AG10803 (cell line): ENCODE data around the gene CADM2.

Experiments
- DNase-seq: peaks from one replicate; pipeline ENCODE4 v3.0.0; 2010; ENCODE audit warnings: low read depth
- H3K4me3 ChIP-seq: 2 replicates; pipeline ENCODE4 v1.5.1; 2011; ENCODE audit warnings: mild to moderate bottlenecking, low read length, control low read depth
- CTCF ChIP-seq: conservative IDR thresholded peaks from 2 replicates; pipeline ENCODE4 v1.5.1; 2011; ENCODE audit warnings: mild to moderate bottlenecking, low read length, control low read depth, inconsistent platforms

The CADM2 gene

DNA sequence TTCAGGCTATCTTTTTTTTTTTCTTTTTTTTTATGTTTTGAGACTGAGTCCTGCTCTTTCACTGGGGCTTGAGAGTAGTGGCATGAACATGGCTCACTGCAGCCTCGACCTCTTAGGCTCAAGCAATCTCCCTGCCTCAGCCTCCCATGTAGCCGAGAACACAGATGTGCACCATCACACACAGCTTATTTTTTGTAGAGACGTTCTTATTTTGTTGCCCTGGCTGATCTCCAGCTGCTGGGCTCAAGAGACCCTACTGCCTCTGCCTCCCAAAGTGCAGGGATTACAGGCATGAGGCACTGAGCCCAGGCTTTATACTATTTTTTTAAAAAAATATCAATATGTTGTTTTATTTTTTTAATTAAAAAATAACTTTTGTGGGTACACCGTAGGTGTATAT, 467.3 kb downstream of the CADM2 start:
- DNase-seq, result no peak
- H3K4me3 ChIP-seq, result no peak overlapping the region
- TF ChIP-seq CTCF, result no peak

DNA sequence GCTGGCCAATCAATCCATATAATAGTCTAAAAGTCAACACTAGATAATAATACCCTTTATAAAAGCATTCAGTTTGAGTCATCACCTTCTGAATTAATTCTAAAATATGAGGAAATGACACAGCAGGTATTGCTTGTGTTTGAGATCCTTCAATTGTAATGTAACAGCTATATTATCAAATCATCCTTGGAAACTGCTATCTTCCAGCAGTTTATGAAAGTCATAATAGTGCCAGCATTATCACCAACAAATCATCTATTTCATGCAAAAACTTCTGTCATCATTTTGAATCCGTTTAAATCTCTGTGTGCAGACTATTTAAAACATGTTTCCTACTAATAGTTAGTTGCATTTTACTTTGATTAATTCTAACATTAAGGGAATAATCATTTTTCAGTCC, 468.7 kb downstream of the CADM2 start:
- no peak for TF ChIP-seq CTCF
- DNase-seq, result no peak
- no peak overlapping the region for H3K4me3 ChIP-seq

GRCh38 chr3:85432081-85432480, 473.3 kb downstream of the CADM2 start:
- no peak for DNase-seq
- H3K4me3 ChIP-seq, result no peak overlapping the region
- TF ChIP-seq CTCF, result no peak

DNA sequence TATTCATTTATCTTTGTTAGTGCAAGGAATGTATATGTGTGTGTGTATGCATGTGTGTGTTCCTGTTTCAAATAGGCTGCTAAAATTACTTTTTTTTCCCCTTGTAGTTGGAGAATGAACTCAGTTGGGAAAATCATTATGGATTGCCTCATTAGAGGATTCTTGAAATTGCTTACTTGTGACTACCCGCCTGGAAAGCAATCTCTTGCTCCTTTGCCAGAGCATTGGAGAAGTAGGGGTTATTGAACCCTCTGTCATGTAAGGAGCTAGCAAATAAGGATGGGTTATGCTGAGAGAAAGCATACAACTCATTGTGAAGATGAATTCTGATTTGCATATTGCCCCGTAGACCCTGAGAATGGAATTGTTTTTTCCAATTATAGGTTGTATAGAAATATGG, 474.5 kb downstream of the CADM2 start:
- DNase-seq, result no peak
- no peak overlapping the region for H3K4me3 ChIP-seq
- TF ChIP-seq CTCF, result no peak

DNA sequence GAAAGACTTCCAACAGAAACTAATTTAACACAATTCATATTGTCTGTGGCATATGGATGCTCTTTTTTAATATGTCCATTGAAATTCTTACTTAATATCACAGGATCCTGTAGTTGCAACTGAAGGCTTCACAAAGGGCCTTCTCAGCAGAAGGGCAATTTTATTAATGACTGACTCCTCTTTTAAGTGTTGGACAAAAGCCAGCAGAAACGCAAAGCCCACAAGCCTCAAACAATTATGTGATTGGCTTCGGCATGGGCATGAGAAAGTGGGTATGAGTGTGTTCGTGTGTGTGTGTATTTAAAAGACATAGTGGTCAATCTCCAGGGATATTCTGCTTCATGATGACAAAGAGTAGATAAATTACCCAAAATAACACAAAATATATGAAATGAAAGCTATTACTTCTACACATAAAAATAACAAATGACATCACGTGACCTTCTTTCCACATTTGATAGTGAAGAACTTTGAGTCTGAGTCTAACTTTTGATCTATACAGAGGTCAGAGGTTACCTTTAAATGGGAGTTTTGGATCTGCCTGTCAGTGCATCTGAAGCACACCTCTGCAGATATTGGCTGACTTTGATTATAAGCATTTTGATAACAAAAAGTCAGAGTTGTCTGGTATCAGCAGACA, 496.9 kb downstream of the CADM2 start:
- H3K4me3 ChIP-seq, result no peak overlapping the region
- DNase-seq, result no peak
- TF ChIP-seq CTCF, result no peak

GRCh38 chr3:85474241-85474640, 515.5 kb downstream of the CADM2 start:
- no peak for DNase-seq
- no peak for TF ChIP-seq CTCF
- H3K4me3 ChIP-seq, result no peak overlapping the region

- TF ChIP-seq CTCF, result no peak
- no peak for DNase-seq
- H3K4me3 ChIP-seq, result no peak overlapping the region
Measured at GRCh38 chr3:85475346-85475745, 516.6 kb downstream of the CADM2 start.
